Astrocyte of the cerebellum (primary cell): ENCODE measurements around the gene TEX35.

Experiments used
- DNase-seq: peaks from one replicate; pipeline ENCODE4 v3.0.0-alpha.2; 2011; ENCODE audit warnings: low read depth
- H3K4me3 ChIP-seq: 2 replicates; pipeline ENCODE4 v1.5.1; 2011; ENCODE audit warnings: mild to moderate bottlenecking, low read depth, low read length, moderate library complexity
- in situ Hi-C: cut with HindIII; loops from 2 replicates; pipeline ENCODE4 v1.10.0; 2017; ENCODE audit warnings: low sequenced_read_pairs
- TF ChIP-seq, protein P1 (sequence below): IDR thresholded peaks from 2 replicates; pipeline ENCODE4 v1.5.1; 2012; ENCODE audit warnings: low read length, low read depth, moderate library complexity, mild to moderate bottlenecking; ENCODE audit errors: missing control alignments

TEX35 gene

DNA sequence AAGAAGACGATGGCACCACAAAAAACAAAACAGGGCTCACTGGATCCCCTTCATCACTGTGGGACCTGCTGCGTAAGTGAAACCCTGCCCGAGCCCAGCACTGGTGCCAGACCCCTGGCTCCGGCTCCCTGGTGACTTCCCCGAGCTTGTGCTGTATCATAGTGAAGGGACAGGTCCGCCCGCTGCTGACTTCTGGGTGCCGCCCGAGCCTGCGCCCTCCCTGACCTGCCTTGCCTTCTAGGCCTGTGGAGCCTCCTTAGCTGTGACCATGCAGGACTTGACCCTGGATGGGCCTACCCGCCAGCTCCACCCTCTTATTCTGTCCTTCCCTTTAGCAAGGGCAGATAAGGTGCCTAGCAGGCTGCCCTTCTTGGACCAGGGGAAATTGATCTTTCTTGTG, 7.9 kb downstream of the TEX35 start:
- H3K4me3 ChIP-seq, result no peak overlapping the region
- in situ Hi-C loops, result loop anchor here (10.0 kb wide), 1 partner anchor 244 kb away; no protein-coding TSS in a partner anchor
- DNase-seq, result no peak
- TF ChIP-seq, protein P1, sequence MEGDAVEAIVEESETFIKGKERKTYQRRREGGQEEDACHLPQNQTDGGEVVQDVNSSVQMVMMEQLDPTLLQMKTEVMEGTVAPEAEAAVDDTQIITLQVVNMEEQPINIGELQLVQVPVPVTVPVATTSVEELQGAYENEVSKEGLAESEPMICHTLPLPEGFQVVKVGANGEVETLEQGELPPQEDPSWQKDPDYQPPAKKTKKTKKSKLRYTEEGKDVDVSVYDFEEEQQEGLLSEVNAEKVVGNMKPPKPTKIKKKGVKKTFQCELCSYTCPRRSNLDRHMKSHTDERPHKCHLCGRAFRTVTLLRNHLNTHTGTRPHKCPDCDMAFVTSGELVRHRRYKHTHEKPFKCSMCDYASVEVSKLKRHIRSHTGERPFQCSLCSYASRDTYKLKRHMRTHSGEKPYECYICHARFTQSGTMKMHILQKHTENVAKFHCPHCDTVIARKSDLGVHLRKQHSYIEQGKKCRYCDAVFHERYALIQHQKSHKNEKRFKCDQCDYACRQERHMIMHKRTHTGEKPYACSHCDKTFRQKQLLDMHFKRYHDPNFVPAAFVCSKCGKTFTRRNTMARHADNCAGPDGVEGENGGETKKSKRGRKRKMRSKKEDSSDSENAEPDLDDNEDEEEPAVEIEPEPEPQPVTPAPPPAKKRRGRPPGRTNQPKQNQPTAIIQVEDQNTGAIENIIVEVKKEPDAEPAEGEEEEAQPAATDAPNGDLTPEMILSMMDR, result no peak

DNA sequence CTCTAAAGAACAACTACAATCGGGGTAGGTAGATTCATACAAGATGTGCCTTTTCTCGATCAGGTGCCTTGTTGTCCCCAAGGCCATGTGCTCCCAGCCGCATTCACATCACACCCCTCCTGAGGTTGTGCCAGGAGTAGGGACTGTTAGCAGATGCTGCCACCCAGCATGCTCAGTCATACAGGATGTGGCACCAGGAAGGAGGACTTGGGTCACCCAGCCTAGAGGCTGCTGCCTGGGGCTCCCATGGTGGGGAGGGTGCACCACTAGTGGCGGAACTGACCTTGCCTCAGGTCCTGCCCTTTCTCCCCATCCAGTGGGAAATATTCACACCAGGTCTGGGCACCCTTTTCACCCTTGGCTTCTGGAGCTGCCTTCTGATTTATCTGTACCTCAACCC, 8.3 kb downstream of the TEX35 start:
- no peak overlapping the region for H3K4me3 ChIP-seq

DNA sequence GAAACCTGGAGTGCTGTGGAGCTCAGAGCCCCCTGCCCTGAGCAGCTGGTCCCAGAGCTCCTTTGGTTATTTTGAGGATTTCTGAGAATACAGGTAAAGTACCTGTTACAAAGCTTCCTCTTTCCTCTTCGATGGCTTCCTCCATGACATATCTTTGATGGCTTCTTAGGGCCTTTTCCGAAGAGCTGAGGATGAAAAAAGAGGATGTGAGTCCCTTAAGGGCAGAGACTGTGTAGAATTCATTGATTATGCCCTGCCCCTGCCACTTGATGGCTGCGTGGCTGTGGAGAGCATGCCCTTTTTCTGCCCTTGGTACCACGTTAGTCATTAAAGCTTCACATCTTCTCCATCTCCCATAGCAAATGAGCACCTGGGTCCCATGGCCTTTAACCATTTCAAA, 14.2 kb downstream of the TEX35 start:
- H3K4me3 ChIP-seq, result no peak overlapping the region
- in situ Hi-C loops, result loop anchor here (10.0 kb wide), 1 partner anchor 238 kb away; no protein-coding TSS in a partner anchor
- no peak for DNase-seq
- TF ChIP-seq, protein P1, result no peak

More for the DNA sequence above, 8.3 kb downstream of the TEX35 start:
- TF ChIP-seq, protein P1, result no peak
- DNase-seq, result no peak
- in situ Hi-C loops, result loop anchor here (10.0 kb wide), 1 partner anchor 244 kb away; no protein-coding TSS in a partner anchor

DNA sequence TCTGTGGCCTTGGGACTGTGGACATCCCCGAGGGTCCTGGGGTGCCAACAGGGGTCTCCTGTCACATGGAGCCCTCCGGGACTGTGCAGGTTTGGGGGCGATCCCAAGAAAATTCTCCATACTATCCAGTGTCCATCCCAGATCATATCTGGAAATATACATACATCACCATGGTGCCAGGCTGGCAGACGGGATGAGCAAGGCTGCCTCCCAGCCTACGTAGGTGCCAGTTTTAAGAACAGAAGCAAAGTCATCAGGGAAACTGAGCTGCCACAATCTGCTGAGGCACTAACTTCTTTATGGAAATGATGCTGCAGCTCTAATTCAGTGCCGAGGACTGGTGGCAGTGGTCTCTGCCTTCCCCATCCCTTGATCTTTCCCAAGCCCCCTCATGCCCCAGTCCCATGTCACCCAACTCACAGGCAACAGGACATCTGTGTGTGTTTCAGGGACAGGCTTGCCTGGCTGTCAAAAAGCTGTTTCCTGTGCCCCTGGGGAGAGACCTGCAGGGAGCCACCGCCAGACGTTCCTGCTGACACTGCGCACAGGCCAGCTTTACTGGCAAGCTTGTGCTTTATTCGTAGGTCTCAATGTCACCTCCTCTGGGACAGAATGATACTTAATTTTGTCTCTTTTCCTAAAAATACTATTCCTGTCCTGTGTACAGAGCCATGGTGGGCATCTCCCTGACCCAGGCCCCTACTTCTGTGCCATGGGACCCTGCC, 15.5 kb downstream of the TEX35 start:
- TF ChIP-seq, protein P1, result no peak
- H3K4me3 ChIP-seq, result no peak overlapping the region
- in situ Hi-C loops, result loop anchor here (10.0 kb wide), 1 partner anchor 236 kb away; no protein-coding TSS in a partner anchor
- no peak for DNase-seq

DNA sequence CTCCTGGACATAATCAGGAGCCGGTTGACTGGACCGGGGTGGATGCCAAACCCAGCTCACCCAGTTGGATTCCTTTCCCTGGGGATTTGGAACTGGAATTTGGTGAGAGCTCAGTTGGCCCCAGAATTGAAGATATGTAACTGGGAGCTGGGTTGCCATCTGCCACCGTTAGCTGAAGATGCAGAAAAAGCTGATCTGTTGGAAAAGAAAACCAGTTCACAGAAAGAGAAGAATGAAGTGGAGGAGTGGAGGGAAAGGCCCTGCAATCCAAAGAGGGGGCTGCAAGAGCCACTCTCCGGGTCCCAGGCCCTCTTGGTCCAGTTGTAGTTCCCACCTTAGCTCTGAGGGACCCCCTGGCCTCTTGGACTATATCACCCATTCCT, 16.0 kb downstream of the TEX35 start:
- DNase-seq, result no peak
- TF ChIP-seq, protein P1, result no peak
- no peak overlapping the region for H3K4me3 ChIP-seq
- in situ Hi-C loops, result loop anchor here (10.0 kb wide), 1 partner anchor 236 kb away; no protein-coding TSS in a partner anchor

DNA sequence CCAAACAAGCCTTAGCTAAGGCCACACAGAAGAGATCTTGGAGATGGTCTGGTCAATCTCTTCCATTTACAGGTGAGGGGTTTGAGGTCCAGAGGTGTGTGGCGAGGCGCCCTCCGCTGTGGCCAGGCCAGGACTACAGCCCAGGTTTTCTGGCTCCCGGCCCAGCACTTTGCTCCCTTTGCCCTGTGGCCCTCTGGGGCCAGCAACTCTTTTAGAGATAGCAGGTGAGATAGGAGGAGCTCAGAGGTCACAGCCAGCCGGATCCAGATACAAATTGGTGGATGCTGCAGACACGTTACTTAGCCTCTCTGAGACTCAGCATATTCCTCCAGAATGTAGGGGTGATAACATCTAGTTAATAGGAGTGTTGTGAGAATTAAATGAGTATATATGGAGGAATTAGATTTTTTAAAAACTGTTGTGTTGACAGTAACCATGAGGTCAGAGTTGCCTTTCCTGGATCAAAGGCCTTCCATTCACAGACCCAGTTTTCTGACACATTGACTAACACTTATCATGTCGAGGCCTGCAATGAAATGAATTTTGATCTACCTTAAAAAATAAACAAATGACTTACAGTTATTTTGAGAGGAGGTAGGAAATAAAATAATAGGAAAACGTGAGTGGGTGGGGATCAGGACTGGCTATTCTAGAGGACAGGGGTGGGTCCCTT, 16.6 kb downstream of the TEX35 start:
- TF ChIP-seq, protein P1, result no peak
- in situ Hi-C loops, result loop anchor here (10.0 kb wide), 1 partner anchor 235 kb away; no protein-coding TSS in a partner anchor
- no peak overlapping the region for H3K4me3 ChIP-seq
- DNase-seq, result no peak
